T-helper 1 cell treated with Interleukin-12 subunit alpha and Interleukin-12 subunit beta and Interleukin-4 antibody, amounts not matched to agents 30 μg/mL and 1 μg/mL, for 36 hours (primary cell): ENCODE data around the gene B3GALT4.

ENCODE experiments used
- H3K27ac Mint-ChIP-seq: one replicate; pipeline ENCODE4 v1.8.0; 2021; ENCODE audit warnings: mild to moderate bottlenecking, mixed read lengths
- H3K27me3 Mint-ChIP-seq: one replicate; pipeline ENCODE4 v1.8.0; 2021; ENCODE audit warnings: low read depth, mixed read lengths
- H3K36me3 Mint-ChIP-seq: one replicate; pipeline ENCODE4 v1.8.0; 2021; ENCODE audit warnings: low read depth, mixed read lengths
- H3K4me1 Mint-ChIP-seq: one replicate; pipeline ENCODE4 v1.8.0; 2021; ENCODE audit warnings: low read depth, mixed read lengths
- H3K4me3 Mint-ChIP-seq: one replicate; pipeline ENCODE4 v1.8.0; 2021; ENCODE audit warnings: mild to moderate bottlenecking, moderate library complexity, mixed read lengths
- H3K9me3 Mint-ChIP-seq: one replicate; pipeline ENCODE4 v1.8.0; 2021; ENCODE audit warnings: mixed read lengths

The B3GALT4 gene

GRCh38 chr6:33312361-33313104, 35.6 kb downstream of the B3GALT4 start:
- H3K27ac Mint-ChIP-seq = peak overlapping the region; percentile 98
- no peaks in the 10 kb centered on the region for H3K9me3 Mint-ChIP-seq
- peak overlapping the region; percentile 98 for H3K4me3 Mint-ChIP-seq
- peaks cover 42% of the 10 kb centered on the region for H3K4me1 Mint-ChIP-seq
- H3K36me3 Mint-ChIP-seq = peaks cover 42% of the 10 kb centered on the region
- no peaks in the 10 kb centered on the region for H3K27me3 Mint-ChIP-seq

DNA sequence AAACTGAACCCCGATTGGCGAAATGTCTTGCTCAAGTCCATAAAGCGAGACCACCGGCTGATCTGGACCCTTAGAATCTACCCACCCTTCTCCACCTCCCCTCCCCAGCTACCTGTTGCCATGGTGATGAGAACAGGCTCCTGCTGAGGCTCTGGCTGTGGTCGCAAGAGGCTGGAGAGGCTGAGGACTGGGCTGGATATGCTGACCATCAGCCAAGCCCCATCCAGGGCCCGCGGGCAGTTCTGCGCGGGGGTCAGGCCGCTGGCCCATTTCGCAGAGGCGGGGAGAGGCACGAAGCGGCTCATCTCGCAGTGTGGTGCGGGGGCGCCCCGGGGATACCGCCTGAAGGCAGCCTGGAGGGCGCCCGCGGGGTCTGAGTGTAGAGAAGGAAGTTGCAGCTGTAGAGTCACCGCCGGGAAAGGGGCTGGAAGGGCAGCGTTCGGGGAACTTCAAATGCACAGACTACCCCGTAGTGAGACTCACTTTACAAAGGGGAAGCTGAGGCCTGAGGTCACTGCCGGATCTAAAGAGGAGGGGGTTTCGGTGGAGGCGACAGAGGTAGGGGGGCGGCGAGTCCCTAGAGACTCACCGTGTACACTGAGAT, 36.3 kb downstream of the B3GALT4 start:
- H3K4me3 Mint-ChIP-seq = peak overlapping the region; percentile 98
- peak overlapping the region; percentile 98 for H3K27ac Mint-ChIP-seq
- H3K36me3 Mint-ChIP-seq = peaks cover 47% of the 10 kb centered on the region
- H3K27me3 Mint-ChIP-seq = no peaks in the 10 kb centered on the region
- H3K9me3 Mint-ChIP-seq = no peaks in the 10 kb centered on the region
- peaks cover 44% of the 10 kb centered on the region for H3K4me1 Mint-ChIP-seq

DNA sequence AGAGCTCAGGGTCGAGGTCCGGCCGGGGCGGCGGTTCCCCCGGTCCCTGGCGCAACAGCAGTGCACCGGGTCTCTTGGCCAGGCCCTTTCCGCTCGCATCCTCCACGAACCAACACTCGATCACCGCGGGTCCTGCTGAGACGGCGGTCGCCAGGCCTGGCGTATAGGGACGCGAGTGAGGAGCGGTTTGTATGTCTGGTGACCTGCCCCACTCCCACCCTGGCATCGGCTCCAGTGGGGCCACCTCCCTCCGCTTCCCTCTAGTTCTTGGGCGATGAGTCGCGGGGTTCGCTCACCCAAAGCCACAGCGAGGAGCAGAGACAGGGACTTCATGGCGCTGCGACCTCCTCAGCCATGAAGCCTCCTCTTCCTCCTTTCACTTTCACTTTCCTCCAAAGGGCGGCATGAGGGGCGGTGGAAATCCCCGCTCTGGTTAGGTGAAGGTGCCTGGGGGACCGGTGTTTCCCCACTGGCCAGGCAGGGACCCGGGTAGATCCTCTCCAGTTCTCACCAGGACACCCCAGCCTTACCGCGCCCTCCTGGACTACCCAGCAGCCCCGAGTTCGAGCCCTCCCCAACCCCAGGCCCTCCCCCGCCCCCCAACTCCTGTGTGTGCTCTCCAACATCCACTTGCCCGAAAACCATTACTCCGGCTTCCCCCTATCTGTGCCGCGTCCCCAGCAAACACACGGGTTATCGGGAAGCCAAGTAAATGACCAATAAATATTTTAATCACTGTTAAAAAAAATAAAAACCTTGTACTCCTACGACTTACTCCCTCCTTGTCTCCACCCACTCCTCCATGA, 37.0 kb downstream of the B3GALT4 start, which contains the start of gene TAPBP:
Gene TAPBP, minus strand, starts transcription at position 370 of the 806 bp plus-strand sequence. Its CDS starts 37 bp downstream, at position 333.
- peaks cover 44% of the 10 kb centered on the region for H3K4me1 Mint-ChIP-seq
- no peaks in the 10 kb centered on the region for H3K27me3 Mint-ChIP-seq
- H3K27ac Mint-ChIP-seq = peak within 1 kb of the TSS; percentile 98
- H3K36me3 Mint-ChIP-seq = peaks cover 47% of the 10 kb centered on the region
- no peaks in the 10 kb centered on the region for H3K9me3 Mint-ChIP-seq
- H3K4me3 Mint-ChIP-seq = peak within 1 kb of the TSS; percentile 98

GRCh38 chr6:33314515-33314942, 37.6 kb downstream of the B3GALT4 start:
- Mint-ChIP-seq H3K4me1 (peaks cover 49% of the 10 kb centered on the region), H3K27ac (peak overlapping the region; percentile 98), H3K36me3 (peaks cover 52% of the 10 kb centered on the region), H3K27me3 (no peaks in the 10 kb centered on the region), H3K9me3 (no peaks in the 10 kb centered on the region), H3K4me3 (peak overlapping the region; percentile 98)

GRCh38 chr6:33314943-33315792, 38.2 kb downstream of the B3GALT4 start:
- Mint-ChIP-seq H3K4me1 (peaks cover 55% of the 10 kb centered on the region), H3K9me3 (no peaks in the 10 kb centered on the region), H3K27ac (peak overlapping the region; percentile 98), H3K36me3 (peaks cover 59% of the 10 kb centered on the region), H3K27me3 (no peaks in the 10 kb centered on the region), H3K4me3 (peak overlapping the region; percentile 99)

GRCh38 chr6:33315793-33316602, 39.1 kb downstream of the B3GALT4 start:
- no peaks in the 10 kb centered on the region for H3K27me3 Mint-ChIP-seq
- H3K9me3 Mint-ChIP-seq = no peaks in the 10 kb centered on the region
- H3K36me3 Mint-ChIP-seq = peaks cover 64% of the 10 kb centered on the region
- H3K27ac Mint-ChIP-seq = peak overlapping the region; percentile 63
- H3K4me1 Mint-ChIP-seq = peaks cover 57% of the 10 kb centered on the region
- peak overlapping the region; percentile 99 for H3K4me3 Mint-ChIP-seq

- H3K36me3 Mint-ChIP-seq = peaks cover 65% of the 10 kb centered on the region
- peaks cover 57% of the 10 kb centered on the region for H3K4me1 Mint-ChIP-seq
Measured at GRCh38 chr6:33316603-33317418, 39.9 kb downstream of the B3GALT4 start.

GRCh38 chr6:33317419-33317668, 40.4 kb downstream of the B3GALT4 start:
- Mint-ChIP-seq H3K9me3 (no peaks in the 10 kb centered on the region), H3K27me3 (no peaks in the 10 kb centered on the region), H3K36me3 (peaks cover 65% of the 10 kb centered on the region), H3K4me1 (peaks cover 56% of the 10 kb centered on the region), H3K27ac (peak overlapping the region; percentile 45), H3K4me3 (peak overlapping the region; percentile 99)

More at GRCh38 chr6:33316603-33317418, 39.9 kb downstream of the B3GALT4 start:
- Mint-ChIP-seq H3K9me3 (no peaks in the 10 kb centered on the region), H3K4me3 (peak overlapping the region; percentile 99), H3K27ac (peak overlapping the region; percentile 45), H3K27me3 (no peaks in the 10 kb centered on the region)

DNA sequence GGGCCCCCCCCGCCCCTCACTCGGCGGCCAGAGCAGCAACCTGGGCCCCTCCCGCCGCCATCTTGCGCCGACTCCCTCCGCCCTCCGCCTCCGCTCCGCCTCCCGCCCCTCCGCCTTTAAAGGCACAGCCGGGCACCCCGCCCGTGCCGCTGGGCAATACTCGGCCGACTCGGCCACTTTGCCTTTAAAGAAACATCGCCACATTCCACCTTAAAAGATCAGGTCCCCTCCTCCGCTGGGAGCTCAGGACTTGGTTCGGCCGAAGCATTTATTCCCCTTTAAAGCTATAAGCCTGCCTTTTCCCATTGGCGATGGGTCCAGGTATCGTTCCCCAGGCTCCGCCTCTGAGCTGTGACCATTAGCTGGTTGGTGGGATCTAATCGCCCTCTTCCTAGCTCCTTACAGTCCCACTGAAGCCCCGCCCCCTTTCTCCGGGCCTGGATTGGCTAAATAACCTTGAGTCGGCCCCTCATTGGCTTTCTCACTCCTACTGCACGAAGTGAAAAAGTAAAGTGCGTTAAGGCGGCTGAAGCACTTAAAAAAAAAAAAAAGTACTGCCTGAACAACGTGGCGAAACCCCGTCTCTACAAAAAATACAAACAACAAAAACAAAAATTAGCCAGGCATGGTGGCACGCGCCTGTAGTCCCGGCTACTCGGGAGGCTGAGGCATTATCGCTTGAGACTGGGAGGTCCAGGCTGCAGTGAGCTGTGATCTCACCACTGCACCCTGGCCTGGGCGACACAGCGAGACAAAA, 40.9 kb downstream of the B3GALT4 start, which contains the start of gene ZBTB22:
Gene ZBTB22, minus strand, starts transcription at position 76 of the 757 bp plus-strand sequence. CDS start 828 bp downstream, outside the sequence.
- Mint-ChIP-seq H3K36me3 (peaks cover 62% of the 10 kb centered on the region), H3K27me3 (no peaks in the 10 kb centered on the region), H3K4me1 (peaks cover 53% of the 10 kb centered on the region), H3K27ac (peak within 1 kb of the TSS; percentile 95), H3K4me3 (peak within 1 kb of the TSS; percentile 99), H3K9me3 (no peaks in the 10 kb centered on the region)

GRCh38 chr6:33318426-33319073, 41.6 kb downstream of the B3GALT4 start:
- H3K27me3 Mint-ChIP-seq = no peaks in the 10 kb centered on the region
- H3K27ac Mint-ChIP-seq = peak overlapping the region; percentile 95
- peak overlapping the region; percentile 99 for H3K4me3 Mint-ChIP-seq
- H3K4me1 Mint-ChIP-seq = peaks cover 56% of the 10 kb centered on the region
- peaks cover 55% of the 10 kb centered on the region for H3K36me3 Mint-ChIP-seq
- no peaks in the 10 kb centered on the region for H3K9me3 Mint-ChIP-seq

DNA sequence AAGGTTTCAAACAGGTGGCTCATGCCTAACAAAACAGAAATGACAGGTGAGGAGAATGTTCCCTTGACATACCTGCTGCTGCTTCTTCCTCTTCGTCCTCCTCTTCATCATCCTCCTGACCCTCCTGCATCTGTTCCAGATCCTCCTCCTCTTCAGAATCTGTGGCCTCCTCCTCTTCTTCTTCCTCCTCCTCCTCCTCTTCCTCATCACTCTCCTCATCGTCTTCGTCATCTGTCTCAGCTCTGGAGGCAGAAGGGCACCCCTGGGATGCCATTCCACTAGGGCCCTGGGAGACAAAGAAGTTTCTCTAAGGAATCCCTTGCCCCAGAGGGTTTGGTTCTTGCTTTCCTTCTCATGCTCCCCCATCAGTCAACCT, 43.0 kb downstream of the B3GALT4 start:
- Mint-ChIP-seq H3K4me3 (peak overlapping the region; percentile 99), H3K9me3 (no peaks in the 10 kb centered on the region), H3K36me3 (peaks cover 48% of the 10 kb centered on the region), H3K27ac (peak overlapping the region; percentile 62), H3K4me1 (peaks cover 57% of the 10 kb centered on the region), H3K27me3 (no peaks in the 10 kb centered on the region)
